ENCODE data around the gene HRH3. TPM values are rescaled to one million over a fixed set of nuclear protein-coding genes. Genes with fewer than 3 reads are reported as not detected.
A peak's percentile ranks its signal among the peaks of the same experiment; 100 is the strongest.

The HRH3 gene
- total RNA-seq, 3 donors from 2014 or later (not counting 1 experiment from before 2014, with no cell fraction given) = not detected

- no peaks in the 10 kb centered on the region for H3K9me3 ChIP-seq (ENCODE audit: control insufficient read depth, insufficient read depth, low read length)
- H3K4me3 ChIP-seq (ENCODE audit: low read length) = no peak overlapping the region
- TF ChIP-seq CTCF (IDR thresholded peaks at IDR 0.05) = no peak
- H3K27me3 Mint-ChIP-seq (ENCODE audit: low read depth in 2 of 2) = peaks cover 13 to 15% of the 10 kb centered on the region in 2 donors
- no peaks in the 10 kb centered on the region for H3K36me3 ChIP-seq (ENCODE audit: control insufficient read depth, insufficient read depth, low read length)
- DNase-seq = no peak
- no peaks in the 10 kb centered on the region for H3K9me3 Mint-ChIP-seq
- no peaks in the 10 kb centered on the region for H3K27me3 ChIP-seq (ENCODE audit: control insufficient read depth, insufficient read depth, low read length)
- no peak overlapping the region for H3K27ac Mint-ChIP-seq
- WGBS (ENCODE audit: insufficient coverage) = 67% methylated on average over 7 of the region's 7 CpGs
- ATAC-seq = peak in 1 of 3 donors; percentile 5
- intact Hi-C loops (cut with micrococcal nuclease) = no loop called here
- no peak overlapping the region for H3K4me3 Mint-ChIP-seq
- no peaks in the 10 kb centered on the region for H3K4me1 Mint-ChIP-seq
- H3K4me1 ChIP-seq (ENCODE audit: control insufficient read depth, insufficient read depth, low read length) = no peaks in the 10 kb centered on the region
- H3K27ac ChIP-seq (ENCODE audit: low read length) = no peak overlapping the region
- no peaks in the 10 kb centered on the region for H3K36me3 Mint-ChIP-seq
Observed at GRCh38 chr20:62228982-62229545, 9.0 kb upstream of the HRH3 start.

GRCh38 chr20:62227977-62228958 lies 8.2 kb upstream of the HRH3 start:
- Mint-ChIP-seq H3K36me3 (no peaks in the 10 kb centered on the region), H3K4me1 (no peaks in the 10 kb centered on the region), H3K9me3 (no peaks in the 10 kb centered on the region), H3K27ac (no peak overlapping the region), H3K4me3 (no peak overlapping the region), H3K27me3 (ENCODE audit: low read depth in 2 of 2) (peaks cover 13 to 15% of the 10 kb centered on the region in 2 donors)
- no peak overlapping the region for H3K27ac ChIP-seq (ENCODE audit: low read length)
- intact Hi-C loops (cut with micrococcal nuclease) = no loop called here
- no peaks in the 10 kb centered on the region for H3K27me3 ChIP-seq (ENCODE audit: control insufficient read depth, insufficient read depth, low read length)
- TF ChIP-seq CTCF (IDR thresholded peaks at IDR 0.05) = no peak
- WGBS (ENCODE audit: insufficient coverage) = 63% methylated on average over 36 of the region's 37 CpGs
- no peaks in the 10 kb centered on the region for H3K4me1 ChIP-seq (ENCODE audit: control insufficient read depth, insufficient read depth, low read length)
- DNase-seq (no peak), ATAC-seq (peak in 1 of 3 donors; percentile 53)
- H3K4me3 ChIP-seq (ENCODE audit: low read length) = no peak overlapping the region
- H3K36me3 ChIP-seq (ENCODE audit: control insufficient read depth, insufficient read depth, low read length) = no peaks in the 10 kb centered on the region
- H3K9me3 ChIP-seq (ENCODE audit: control insufficient read depth, insufficient read depth, low read length) = no peaks in the 10 kb centered on the region

- intact Hi-C loops (cut with micrococcal nuclease) = no loop called here
- ATAC-seq = no peak
- no peak for DNase-seq
- 61% methylated on average over 10 of the region's 10 CpGs for WGBS (ENCODE audit: insufficient coverage)
- H3K9me3 ChIP-seq (ENCODE audit: control insufficient read depth, insufficient read depth, low read length) = no peaks in the 10 kb centered on the region
- no peak overlapping the region for H3K4me3 ChIP-seq (ENCODE audit: low read length)
- H3K36me3 ChIP-seq (ENCODE audit: control insufficient read depth, insufficient read depth, low read length) = no peaks in the 10 kb centered on the region
- no peak overlapping the region for H3K27ac ChIP-seq (ENCODE audit: low read length)
- Mint-ChIP-seq H3K36me3 (no peaks in the 10 kb centered on the region), H3K4me3 (no peak overlapping the region), H3K27ac (no peak overlapping the region), H3K9me3 (no peaks in the 10 kb centered on the region), H3K4me1 (no peaks in the 10 kb centered on the region), H3K27me3 (ENCODE audit: low read depth in 2 of 2) (peaks cover 17 to 21% of the 10 kb centered on the region in 2 donors)
- peaks cover under 1% of the 10 kb centered on the region for H3K27me3 ChIP-seq (ENCODE audit: control insufficient read depth, insufficient read depth, low read length)
- H3K4me1 ChIP-seq (ENCODE audit: control insufficient read depth, insufficient read depth, low read length) = no peaks in the 10 kb centered on the region
- no peak for TF ChIP-seq CTCF (IDR thresholded peaks at IDR 0.05)
Observed at GRCh38 chr20:62227591-62227976, 7.5 kb upstream of the HRH3 start.

Measured in natural killer cell (primary cell).